ENCODE data around the gene C1QB.

The C1QB gene, protein sequence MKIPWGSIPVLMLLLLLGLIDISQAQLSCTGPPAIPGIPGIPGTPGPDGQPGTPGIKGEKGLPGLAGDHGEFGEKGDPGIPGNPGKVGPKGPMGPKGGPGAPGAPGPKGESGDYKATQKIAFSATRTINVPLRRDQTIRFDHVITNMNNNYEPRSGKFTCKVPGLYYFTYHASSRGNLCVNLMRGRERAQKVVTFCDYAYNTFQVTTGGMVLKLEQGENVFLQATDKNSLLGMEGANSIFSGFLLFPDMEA

GRCh38 chr1:22652881-22653316 lies at the start of gene C1QB:
C1QB (plus strand) TSS chr1:22653236; CDS start chr1:22659463, 6,227 bp downstream.
- Histone ChIP-seq H3K4me3 (ENCODE audit: severe bottlenecking) (no peak within 1 kb of the TSS), H3K27ac (ENCODE audit: poor library complexity, severe bottlenecking) (no peak within 1 kb of the TSS), H3K36me3 (ENCODE audit: low read depth) (no peaks in the 10 kb centered on the region), H3K4me1 (ENCODE audit: insufficient read depth, poor library complexity, severe bottlenecking) (no peaks in the 10 kb centered on the region), H3K9me3 (ENCODE audit: severe bottlenecking) (no peaks in the 10 kb centered on the region), H3K27me3 (ENCODE audit: insufficient read depth, poor library complexity, severe bottlenecking) (peaks cover 19% of the 10 kb centered on the region)
- TF ChIP-seq, protein P1, sequence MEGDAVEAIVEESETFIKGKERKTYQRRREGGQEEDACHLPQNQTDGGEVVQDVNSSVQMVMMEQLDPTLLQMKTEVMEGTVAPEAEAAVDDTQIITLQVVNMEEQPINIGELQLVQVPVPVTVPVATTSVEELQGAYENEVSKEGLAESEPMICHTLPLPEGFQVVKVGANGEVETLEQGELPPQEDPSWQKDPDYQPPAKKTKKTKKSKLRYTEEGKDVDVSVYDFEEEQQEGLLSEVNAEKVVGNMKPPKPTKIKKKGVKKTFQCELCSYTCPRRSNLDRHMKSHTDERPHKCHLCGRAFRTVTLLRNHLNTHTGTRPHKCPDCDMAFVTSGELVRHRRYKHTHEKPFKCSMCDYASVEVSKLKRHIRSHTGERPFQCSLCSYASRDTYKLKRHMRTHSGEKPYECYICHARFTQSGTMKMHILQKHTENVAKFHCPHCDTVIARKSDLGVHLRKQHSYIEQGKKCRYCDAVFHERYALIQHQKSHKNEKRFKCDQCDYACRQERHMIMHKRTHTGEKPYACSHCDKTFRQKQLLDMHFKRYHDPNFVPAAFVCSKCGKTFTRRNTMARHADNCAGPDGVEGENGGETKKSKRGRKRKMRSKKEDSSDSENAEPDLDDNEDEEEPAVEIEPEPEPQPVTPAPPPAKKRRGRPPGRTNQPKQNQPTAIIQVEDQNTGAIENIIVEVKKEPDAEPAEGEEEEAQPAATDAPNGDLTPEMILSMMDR (IDR thresholded peaks at IDR 0.05; ENCODE audit: poor library complexity, severe bottlenecking), result no peak
- no peak for DNase-seq (ENCODE audit: low spot score)
- no peak for ATAC-seq (ENCODE audit: low read depth)

GRCh38 chr1:22606161-22606560 lies 46.9 kb upstream of the C1QB start:
- ATAC-seq (ENCODE audit: low read depth), result no peak

GRCh38 chr1:22607154-22607553 lies 45.9 kb upstream of the C1QB start:
- TF ChIP-seq, protein P1 (IDR thresholded peaks at IDR 0.05; ENCODE audit: poor library complexity, severe bottlenecking), result no peak
- H3K36me3 ChIP-seq (ENCODE audit: low read depth), result no peaks in the 10 kb centered on the region
- H3K27ac ChIP-seq (ENCODE audit: poor library complexity, severe bottlenecking), result no peak overlapping the region
- no peaks in the 10 kb centered on the region for H3K4me1 ChIP-seq (ENCODE audit: insufficient read depth, poor library complexity, severe bottlenecking)
- H3K27me3 ChIP-seq (ENCODE audit: insufficient read depth, poor library complexity, severe bottlenecking), result peaks cover 21% of the 10 kb centered on the region
- ATAC-seq (ENCODE audit: low read depth), result no peak
- no peak overlapping the region for H3K4me3 ChIP-seq (ENCODE audit: severe bottlenecking)
- DNase-seq (ENCODE audit: low spot score), result no peak
- H3K9me3 ChIP-seq (ENCODE audit: severe bottlenecking), result no peaks in the 10 kb centered on the region

More at GRCh38 chr1:22606161-22606560, 46.9 kb upstream of the C1QB start:
- H3K4me3 ChIP-seq (ENCODE audit: severe bottlenecking), result no peak overlapping the region
- TF ChIP-seq, protein P1 (IDR thresholded peaks at IDR 0.05; ENCODE audit: poor library complexity, severe bottlenecking), result no peak
- no peak for DNase-seq (ENCODE audit: low spot score)
- H3K27me3 ChIP-seq (ENCODE audit: insufficient read depth, poor library complexity, severe bottlenecking), result peaks cover 21% of the 10 kb centered on the region
- H3K27ac ChIP-seq (ENCODE audit: poor library complexity, severe bottlenecking), result no peak overlapping the region
- no peaks in the 10 kb centered on the region for H3K9me3 ChIP-seq (ENCODE audit: severe bottlenecking)
- no peaks in the 10 kb centered on the region for H3K4me1 ChIP-seq (ENCODE audit: insufficient read depth, poor library complexity, severe bottlenecking)
- no peaks in the 10 kb centered on the region for H3K36me3 ChIP-seq (ENCODE audit: low read depth)

DNA sequence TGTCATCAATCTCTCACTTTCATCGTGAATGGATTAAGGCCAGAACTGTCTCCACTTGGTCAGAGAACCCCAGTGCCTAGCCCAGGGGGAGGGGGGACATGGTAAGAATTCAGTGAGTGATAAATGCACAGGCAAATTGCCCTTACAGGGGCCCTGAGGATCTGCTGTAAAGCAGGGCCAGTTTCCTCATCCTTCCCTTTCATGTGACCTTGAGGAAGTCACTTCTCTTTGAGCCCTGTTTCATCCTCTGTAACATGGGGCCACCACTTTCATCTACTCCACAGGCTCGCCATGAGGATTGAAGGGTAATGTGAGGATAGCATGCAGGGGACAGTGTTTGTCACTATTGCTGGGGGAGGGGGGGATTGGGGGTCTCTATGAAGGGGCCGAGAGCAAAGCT lies 44.7 kb upstream of the C1QB start:
- peaks cover 21% of the 10 kb centered on the region for H3K27me3 ChIP-seq (ENCODE audit: insufficient read depth, poor library complexity, severe bottlenecking)
- no peak overlapping the region for H3K4me3 ChIP-seq (ENCODE audit: severe bottlenecking)
- no peaks in the 10 kb centered on the region for H3K36me3 ChIP-seq (ENCODE audit: low read depth)
- ATAC-seq (ENCODE audit: low read depth) (no peak), DNase-seq (ENCODE audit: low spot score) (no peak)
- no peak overlapping the region for H3K27ac ChIP-seq (ENCODE audit: poor library complexity, severe bottlenecking)
- H3K9me3 ChIP-seq (ENCODE audit: severe bottlenecking), result no peaks in the 10 kb centered on the region
- TF ChIP-seq, protein P1 (IDR thresholded peaks at IDR 0.05; ENCODE audit: poor library complexity, severe bottlenecking), result no peak
- no peaks in the 10 kb centered on the region for H3K4me1 ChIP-seq (ENCODE audit: insufficient read depth, poor library complexity, severe bottlenecking)

GRCh38 chr1:22609291-22609690 lies 43.7 kb upstream of the C1QB start:
- DNase-seq (ENCODE audit: low spot score), result no peak
- Histone ChIP-seq H3K27me3 (ENCODE audit: insufficient read depth, poor library complexity, severe bottlenecking) (peaks cover 17% of the 10 kb centered on the region), H3K36me3 (ENCODE audit: low read depth) (no peaks in the 10 kb centered on the region), H3K4me3 (ENCODE audit: severe bottlenecking) (no peak overlapping the region), H3K9me3 (ENCODE audit: severe bottlenecking) (no peaks in the 10 kb centered on the region), H3K4me1 (ENCODE audit: insufficient read depth, poor library complexity, severe bottlenecking) (no peaks in the 10 kb centered on the region), H3K27ac (ENCODE audit: poor library complexity, severe bottlenecking) (no peak overlapping the region)
- TF ChIP-seq, protein P1 (IDR thresholded peaks at IDR 0.05; ENCODE audit: poor library complexity, severe bottlenecking), result no peak
- no peak for ATAC-seq (ENCODE audit: low read depth)
